Brain microvascular endothelial cell (primary cell): ENCODE data around the gene SH3GL3.

Experiments
- DNase-seq: peaks from one replicate; pipeline ENCODE4 v3.0.0-alpha.2; 2020
- H3K27ac ChIP-seq: fragments of 250-450 bp; sonication (Bioruptor Pico); 2 replicates; pipeline ENCODE4 v1.5.1; 2020; ENCODE audit warnings: mild to moderate bottlenecking, moderate library complexity
- H3K27me3 ChIP-seq: fragments of 250-450 bp; sonication (Bioruptor Pico); replicated peaks from 2 replicates; pipeline ENCODE4 v1.5.1; 2020; ENCODE audit warnings: mild to moderate bottlenecking
- H3K36me3 ChIP-seq: fragments of 250-450 bp; sonication (Bioruptor Pico); replicated peaks from 2 replicates; pipeline ENCODE4 v1.5.1; 2020; ENCODE audit warnings: mild to moderate bottlenecking
- H3K4me3 ChIP-seq: 2 replicates; pipeline ENCODE4 v1.5.1; 2011; ENCODE audit warnings: low read depth, mild to moderate bottlenecking, control low read depth, low read length, moderate library complexity
- in situ Hi-C: cut with HindIII; loops from 2 replicates; pipeline ENCODE4 v1.10.0; 2017; ENCODE audit warnings: low sequenced_read_pairs, low pct_ligation_motif_present
- TF ChIP-seq, protein P1 (sequence below): IDR thresholded peaks from 2 replicates; pipeline ENCODE4 v1.5.1; 2011; ENCODE audit warnings: low read depth, mild to moderate bottlenecking, moderate library complexity, low read length, control low read depth, inconsistent platforms; ENCODE audit errors: missing control alignments

Gene SH3GL3

GRCh38 chr15:83650831-83651230 lies 203.7 kb downstream of the SH3GL3 start:
- DNase-seq, result no peak
- TF ChIP-seq, protein P1, sequence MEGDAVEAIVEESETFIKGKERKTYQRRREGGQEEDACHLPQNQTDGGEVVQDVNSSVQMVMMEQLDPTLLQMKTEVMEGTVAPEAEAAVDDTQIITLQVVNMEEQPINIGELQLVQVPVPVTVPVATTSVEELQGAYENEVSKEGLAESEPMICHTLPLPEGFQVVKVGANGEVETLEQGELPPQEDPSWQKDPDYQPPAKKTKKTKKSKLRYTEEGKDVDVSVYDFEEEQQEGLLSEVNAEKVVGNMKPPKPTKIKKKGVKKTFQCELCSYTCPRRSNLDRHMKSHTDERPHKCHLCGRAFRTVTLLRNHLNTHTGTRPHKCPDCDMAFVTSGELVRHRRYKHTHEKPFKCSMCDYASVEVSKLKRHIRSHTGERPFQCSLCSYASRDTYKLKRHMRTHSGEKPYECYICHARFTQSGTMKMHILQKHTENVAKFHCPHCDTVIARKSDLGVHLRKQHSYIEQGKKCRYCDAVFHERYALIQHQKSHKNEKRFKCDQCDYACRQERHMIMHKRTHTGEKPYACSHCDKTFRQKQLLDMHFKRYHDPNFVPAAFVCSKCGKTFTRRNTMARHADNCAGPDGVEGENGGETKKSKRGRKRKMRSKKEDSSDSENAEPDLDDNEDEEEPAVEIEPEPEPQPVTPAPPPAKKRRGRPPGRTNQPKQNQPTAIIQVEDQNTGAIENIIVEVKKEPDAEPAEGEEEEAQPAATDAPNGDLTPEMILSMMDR, result no peak
- in situ Hi-C loops, result no loop called here
- H3K27ac ChIP-seq, result no peak overlapping the region
- no peak overlapping the region for H3K4me3 ChIP-seq
- no peaks in the 10 kb centered on the region for H3K36me3 ChIP-seq
- H3K27me3 ChIP-seq, result peaks cover 27% of the 10 kb centered on the region

GRCh38 chr15:83651541-83651940 lies 204.4 kb downstream of the SH3GL3 start:
- Histone ChIP-seq H3K4me3 (no peak overlapping the region), H3K27me3 (peaks cover 32% of the 10 kb centered on the region), H3K36me3 (no peaks in the 10 kb centered on the region), H3K27ac (no peak overlapping the region)
- TF ChIP-seq, protein P1, result no peak
- DNase-seq, result no peak
- in situ Hi-C loops, result no loop called here

DNA sequence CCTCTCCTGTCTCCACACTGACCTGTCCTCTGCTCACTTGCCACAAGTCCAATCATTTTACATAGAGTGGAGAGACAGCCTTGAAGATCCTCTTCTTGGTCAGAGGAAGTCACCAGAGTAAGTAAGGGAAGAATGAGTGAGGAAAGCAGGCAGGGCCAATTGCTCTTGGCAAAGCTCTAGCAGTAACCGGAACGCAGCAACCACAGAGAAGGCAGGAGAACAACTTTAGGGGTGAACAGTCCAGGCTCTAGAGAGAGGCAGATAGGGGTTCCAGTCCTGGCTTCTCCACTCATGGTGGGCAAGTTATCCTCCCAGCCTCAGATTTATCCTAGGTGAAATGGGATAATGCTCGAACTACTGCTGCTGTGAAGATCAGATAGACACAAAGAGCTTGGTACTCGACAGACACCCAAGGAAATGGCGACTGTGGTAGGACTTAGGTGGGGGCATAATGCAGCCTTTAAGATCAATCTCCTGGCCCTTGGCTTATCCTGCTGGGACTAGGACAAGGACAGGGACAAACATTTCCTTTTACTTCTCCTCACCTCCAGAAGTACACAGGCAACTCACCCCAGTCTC lies 205.6 kb downstream of the SH3GL3 start:
- TF ChIP-seq, protein P1, result no peak
- no peaks in the 10 kb centered on the region for H3K36me3 ChIP-seq
- in situ Hi-C loops, result no loop called here
- H3K27me3 ChIP-seq, result peaks cover 32% of the 10 kb centered on the region
- H3K4me3 ChIP-seq, result no peak overlapping the region
- DNase-seq, result no peak
- no peak overlapping the region for H3K27ac ChIP-seq

GRCh38 chr15:83653288-83653638 lies 206.1 kb downstream of the SH3GL3 start:
- Histone ChIP-seq H3K4me3 (no peak overlapping the region), H3K27ac (no peak overlapping the region), H3K27me3 (peaks cover 32% of the 10 kb centered on the region), H3K36me3 (no peaks in the 10 kb centered on the region)
- in situ Hi-C loops, result no loop called here
- DNase-seq, result no peak
- TF ChIP-seq, protein P1, result no peak

- in situ Hi-C loops, result no loop called here
- peaks cover 32% of the 10 kb centered on the region for H3K27me3 ChIP-seq
- no peak for DNase-seq
- H3K27ac ChIP-seq, result no peak within 1 kb of the TSS
- H3K4me3 ChIP-seq, result no peak within 1 kb of the TSS
- TF ChIP-seq, protein P1, result no peak
- H3K36me3 ChIP-seq, result no peaks in the 10 kb centered on the region
Observed at GRCh38 chr15:83653639-83654378, 206.7 kb downstream of the SH3GL3 start, which contains the start of gene ADAMTSL3. Gene ADAMTSL3 (plus strand): TSS chr15:83654123. CDS start chr15:83655762, 1,639 bp downstream.
